HEK293T (cell line): Measurements from ENCODE around the gene RPUSD2.

Experiments
- CTCF ChIA-PET: fragments of 350-600 bp; formaldehyde crosslinking; extraction: SDS; loops from one replicate; lab custom pipeline; 2021; ENCODE audit warnings: antibody characterized with exemption, inconsistent platforms; lab: Yijun Ruan, JAX
- POLR2A ChIA-PET: fragments of 350-600 bp; formaldehyde crosslinking; extraction: SDS; loops from one replicate; lab custom pipeline; 2020; ENCODE audit warnings: antibody characterized with exemption, inconsistent platforms; lab: Yijun Ruan, JAX
- DNase-seq: peaks from one replicate; pipeline ENCODE4 v3.0.0; 2012; ENCODE audit warnings: mixed read lengths; ENCODE audit errors: extremely low spot score
- ARNT ChIP-seq: fragments of 450-650 bp; IDR thresholded peaks from 2 replicates; pipeline ENCODE4 v1.6.1; 2017; ENCODE audit warnings: mild to moderate bottlenecking
- BHLHE40 ChIP-seq: fragments of 450-650 bp; IDR thresholded peaks from 2 replicates; pipeline ENCODE4 v1.6.1; 2016; ENCODE audit warnings: mild to moderate bottlenecking, moderate library complexity, borderline replicate concordance
- CTBP1 ChIP-seq: fragments of 450-650 bp; IDR thresholded peaks from 2 replicates; pipeline ENCODE4 v1.6.1; 2016; ENCODE audit warnings: borderline replicate concordance
- ELF4 ChIP-seq: fragments of 450-650 bp; IDR thresholded peaks from 2 replicates; pipeline ENCODE4 v1.6.1; 2017; ENCODE audit warnings: antibody characterized with exemption
- FOXA1 ChIP-seq: fragments of 450-650 bp; IDR thresholded peaks from 2 replicates; pipeline ENCODE4 v1.6.1; 2016; ENCODE audit warnings: mild to moderate bottlenecking
- FOXK2 ChIP-seq: fragments of 450-650 bp; IDR thresholded peaks from 2 replicates; pipeline ENCODE4 v1.6.1; 2016; ENCODE audit warnings: mild to moderate bottlenecking
- FOXM1 ChIP-seq: fragments of 450-650 bp; IDR thresholded peaks from 2 replicates; pipeline ENCODE4 v1.6.1; 2017; ENCODE audit warnings: mild to moderate bottlenecking, borderline replicate concordance
- HDGF ChIP-seq: fragments of 450-650 bp; IDR thresholded peaks from 2 replicates; pipeline ENCODE4 v1.6.1; 2017; ENCODE audit warnings: antibody characterized with exemption, borderline replicate concordance
- L3MBTL2 ChIP-seq: fragments of 450-650 bp; conservative IDR thresholded peaks from 2 replicates; pipeline ENCODE4 v1.6.1; 2016; ENCODE audit warnings: mild to moderate bottlenecking
- LEF1 ChIP-seq: fragments of 450-650 bp; IDR thresholded peaks from 2 replicates; pipeline ENCODE4 v1.6.1; 2017; ENCODE audit warnings: mild to moderate bottlenecking, borderline replicate concordance
- NFRKB ChIP-seq: fragments of 450-650 bp; IDR thresholded peaks from 2 replicates; pipeline ENCODE4 v1.6.1; 2016; ENCODE audit warnings: mild to moderate bottlenecking, moderate library complexity
- PKNOX1 ChIP-seq: fragments of 450-650 bp; IDR thresholded peaks from 2 replicates; pipeline ENCODE4 v1.6.1; 2016
- SP1 ChIP-seq: fragments of 450-650 bp; IDR thresholded peaks from 2 replicates; pipeline ENCODE4 v1.6.1; 2017
- SUZ12 ChIP-seq: fragments of 450-650 bp; IDR thresholded peaks from 2 replicates; pipeline ENCODE4 v1.6.1; 2016; ENCODE audit warnings: mild to moderate bottlenecking
- TARDBP ChIP-seq: fragments of 450-650 bp; IDR thresholded peaks from 2 replicates; pipeline ENCODE4 v1.6.1; 2016
- ZNF384 ChIP-seq: fragments of 450-650 bp; IDR thresholded peaks from 2 replicates; pipeline ENCODE4 v1.6.1; 2016

RPUSD2 gene

GRCh38 chr15:40595773-40596172, 26.7 kb downstream of the RPUSD2 start:
- POLR2A ChIA-PET = interaction anchor here (1.1 kb wide), 1 partner anchor 27 kb away, joined by 4 read pairs; the partner anchor contains the start of gene RPUSD2
- CTCF ChIA-PET = no interaction called here
- TF ChIP-seq ARNT = no peak
- no peak for TF ChIP-seq LEF1
- no peak for TF ChIP-seq FOXA1
- no peak for TF ChIP-seq FOXK2
- no peak for TF ChIP-seq FOXM1
- no peak for TF ChIP-seq SP1
- TF ChIP-seq L3MBTL2 = no peak
- no peak for TF ChIP-seq TARDBP
- no peak for TF ChIP-seq BHLHE40
- TF ChIP-seq HDGF = no peak
- no peak for TF ChIP-seq CTBP1
- no peak for TF ChIP-seq SUZ12
- TF ChIP-seq NFRKB = no peak
- TF ChIP-seq ELF4 = no peak
- TF ChIP-seq ZNF384 = no peak
- TF ChIP-seq PKNOX1 = no peak
- no peak for DNase-seq

GRCh38 chr15:40597024-40597423, 27.9 kb downstream of the RPUSD2 start:
- no peak for DNase-seq
- ChIA-PET POLR2A (no interaction called here), CTCF (no interaction called here)
- TF ChIP-seq L3MBTL2 = no peak
- no peak for TF ChIP-seq FOXM1
- TF ChIP-seq PKNOX1 = no peak
- no peak for TF ChIP-seq ARNT
- TF ChIP-seq CTBP1 = no peak
- no peak for TF ChIP-seq FOXA1
- TF ChIP-seq ZNF384 = no peak
- no peak for TF ChIP-seq FOXK2
- TF ChIP-seq TARDBP = no peak
- no peak for TF ChIP-seq LEF1
- no peak for TF ChIP-seq ELF4

DNA sequence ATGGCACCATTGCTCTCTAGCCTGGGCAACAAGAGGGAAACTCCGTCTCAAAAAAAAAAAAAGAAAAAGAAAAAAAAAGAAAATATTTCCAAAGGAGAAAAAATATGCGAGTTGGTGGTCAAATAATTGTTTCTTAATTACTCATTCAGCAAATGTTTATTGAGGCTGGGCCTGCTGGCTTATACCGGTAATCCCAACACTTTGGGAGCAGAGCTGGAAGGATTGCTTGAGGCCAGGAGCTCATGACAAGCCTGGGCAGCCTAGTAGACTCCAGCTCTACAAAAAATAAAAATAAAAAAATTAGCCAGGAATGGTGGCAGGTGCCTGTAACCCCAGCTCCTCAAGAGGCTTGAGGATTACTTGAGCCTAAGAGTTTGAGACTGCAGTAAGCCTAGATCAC, 29.0 kb downstream of the RPUSD2 start:
- CTCF ChIA-PET = no interaction called here
- no peak for DNase-seq
- no peak for TF ChIP-seq ELF4
- TF ChIP-seq CTBP1 = no peak
- no peak for TF ChIP-seq NFRKB
- TF ChIP-seq ZNF384 = no peak
- TF ChIP-seq FOXA1 = no peak
- TF ChIP-seq BHLHE40 = no peak
- no peak for TF ChIP-seq TARDBP
- no peak for TF ChIP-seq FOXM1
- TF ChIP-seq SUZ12 = no peak
- no peak for TF ChIP-seq LEF1
- TF ChIP-seq SP1 = no peak
- no peak for TF ChIP-seq ARNT
- no peak for TF ChIP-seq FOXK2
- TF ChIP-seq HDGF = no peak
- POLR2A ChIA-PET = interaction anchor here (0.9 kb wide), 1 partner anchor 29 kb away, joined by 3 read pairs; the partner anchor contains the start of gene RPUSD2

DNA sequence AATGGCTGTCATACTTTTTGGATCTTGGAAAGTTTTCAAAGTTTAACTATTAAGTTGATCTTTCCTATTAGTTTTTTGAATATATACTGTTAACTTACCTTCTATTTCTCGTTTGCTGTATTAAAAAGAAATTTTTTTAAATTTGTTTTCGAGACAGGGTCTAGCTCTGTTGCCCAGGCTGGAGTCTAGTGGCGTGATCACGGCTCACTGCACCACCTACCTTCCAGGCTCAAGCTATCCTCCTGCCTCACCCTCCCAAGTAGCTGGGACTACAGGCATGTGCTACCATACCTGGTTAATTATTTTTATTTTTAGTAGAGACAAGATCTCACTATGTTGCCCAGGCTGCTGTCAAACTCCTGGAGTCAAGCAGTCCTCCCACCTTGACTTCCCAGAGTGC, 29.6 kb downstream of the RPUSD2 start:
- TF ChIP-seq LEF1 (no peak), FOXA1 (no peak), HDGF (no peak)
- ChIA-PET CTCF (no interaction called here), POLR2A (interaction anchor here (0.9 kb wide), 1 partner anchor 29 kb away, joined by 3 read pairs; the partner anchor contains the start of gene RPUSD2)
- DNase-seq = no peak

DNA sequence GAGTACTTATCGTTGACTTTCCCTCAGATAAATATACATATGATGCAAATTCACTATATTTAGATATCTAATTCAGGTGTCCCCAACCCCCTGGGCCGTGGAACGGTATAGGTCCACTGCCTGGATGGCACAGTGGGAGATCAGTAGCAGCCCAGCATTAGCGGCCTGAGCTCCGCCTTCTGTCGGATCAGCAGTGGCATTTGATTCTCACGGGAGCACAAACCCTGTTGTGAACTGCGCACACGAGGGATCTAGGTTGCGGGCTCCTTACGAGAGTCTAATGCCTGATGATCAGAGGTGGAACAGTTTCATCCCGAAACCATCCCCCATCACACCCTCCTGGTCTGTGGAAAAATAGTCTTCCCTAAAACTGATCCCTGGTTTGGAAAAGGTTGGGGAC, 31.9 kb downstream of the RPUSD2 start:
- POLR2A ChIA-PET = interaction anchor here (1.5 to 2.2 kb wide), 2 partner anchors 32 to 93 kb away, joined by 4 to 6 read pairs; no protein-coding TSS in a partner anchor
- no peak for DNase-seq
- CTCF ChIA-PET = interaction anchor here (0.8 kb wide), 1 partner anchor 278 kb away, joined by 3 read pairs; the partner anchor contains the start of gene INAFM2
- TF ChIP-seq PKNOX1 (no peak), TARDBP (no peak), BHLHE40 (no peak), FOXA1 (no peak), ARNT (no peak), CTBP1 (no peak), FOXM1 (no peak), ZNF384 (no peak), HDGF (no peak), NFRKB (no peak)

GRCh38 chr15:40603935-40604334, 34.8 kb downstream of the RPUSD2 start:
- TF ChIP-seq LEF1 (no peak), ARNT (no peak), CTBP1 (no peak)
- no peak for DNase-seq
- POLR2A ChIA-PET = no interaction called here
- CTCF ChIA-PET = no interaction called here
